GM20000 (cell line): Measurements from ENCODE around the gene ANXA9.

Experiments used
- DNase-seq: peaks from one replicate; pipeline ENCODE4 v3.0.0; 2012; ENCODE audit warnings: low spot score
- TF ChIP-seq, protein P1 (sequence below): IDR thresholded peaks from 2 replicates; pipeline ENCODE4 v1.5.1; 2012; ENCODE audit warnings: mild to moderate bottlenecking, control low read depth; ENCODE audit errors: extremely low read depth, missing control alignments

Gene ANXA9

DNA sequence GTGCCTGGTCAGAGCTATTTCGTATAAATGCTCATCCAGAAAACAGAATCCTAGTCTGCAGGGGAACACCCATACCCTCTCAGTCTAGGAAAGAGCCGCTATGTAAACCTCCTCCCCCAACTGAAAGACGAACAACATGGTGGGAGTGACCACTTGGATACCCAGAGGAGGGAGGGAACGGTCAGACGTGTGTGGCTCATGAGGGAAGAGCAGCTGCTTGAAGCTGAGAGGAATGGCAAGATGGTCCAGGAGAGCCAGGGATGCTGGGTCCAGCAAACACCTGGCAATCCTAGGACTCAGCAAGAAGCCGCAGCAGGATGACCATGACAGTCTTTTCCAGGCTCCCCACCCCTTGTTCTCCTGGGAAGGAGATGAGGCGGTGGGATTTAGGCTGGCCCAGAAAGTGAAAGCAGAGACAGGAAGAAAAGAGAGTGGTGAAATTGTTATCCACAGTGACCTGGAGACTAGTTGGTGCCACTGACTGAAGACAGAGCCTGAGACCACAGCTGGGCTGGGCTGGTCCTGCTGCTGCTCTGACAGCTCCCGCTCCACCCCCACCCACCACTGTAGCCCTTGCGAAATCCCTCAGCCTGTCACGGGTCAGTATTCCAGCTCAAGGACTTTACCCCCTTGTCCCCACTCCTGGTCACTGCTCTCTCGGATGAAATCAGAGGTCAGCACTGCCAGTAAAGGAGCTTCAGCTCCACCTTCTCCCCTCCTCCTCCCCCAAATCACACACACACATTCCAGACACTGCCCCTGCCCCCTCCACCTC, 11.1 kb upstream of the ANXA9 start:
- TF ChIP-seq, protein P1, sequence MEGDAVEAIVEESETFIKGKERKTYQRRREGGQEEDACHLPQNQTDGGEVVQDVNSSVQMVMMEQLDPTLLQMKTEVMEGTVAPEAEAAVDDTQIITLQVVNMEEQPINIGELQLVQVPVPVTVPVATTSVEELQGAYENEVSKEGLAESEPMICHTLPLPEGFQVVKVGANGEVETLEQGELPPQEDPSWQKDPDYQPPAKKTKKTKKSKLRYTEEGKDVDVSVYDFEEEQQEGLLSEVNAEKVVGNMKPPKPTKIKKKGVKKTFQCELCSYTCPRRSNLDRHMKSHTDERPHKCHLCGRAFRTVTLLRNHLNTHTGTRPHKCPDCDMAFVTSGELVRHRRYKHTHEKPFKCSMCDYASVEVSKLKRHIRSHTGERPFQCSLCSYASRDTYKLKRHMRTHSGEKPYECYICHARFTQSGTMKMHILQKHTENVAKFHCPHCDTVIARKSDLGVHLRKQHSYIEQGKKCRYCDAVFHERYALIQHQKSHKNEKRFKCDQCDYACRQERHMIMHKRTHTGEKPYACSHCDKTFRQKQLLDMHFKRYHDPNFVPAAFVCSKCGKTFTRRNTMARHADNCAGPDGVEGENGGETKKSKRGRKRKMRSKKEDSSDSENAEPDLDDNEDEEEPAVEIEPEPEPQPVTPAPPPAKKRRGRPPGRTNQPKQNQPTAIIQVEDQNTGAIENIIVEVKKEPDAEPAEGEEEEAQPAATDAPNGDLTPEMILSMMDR: no peak
- DNase-seq: no peak

DNA sequence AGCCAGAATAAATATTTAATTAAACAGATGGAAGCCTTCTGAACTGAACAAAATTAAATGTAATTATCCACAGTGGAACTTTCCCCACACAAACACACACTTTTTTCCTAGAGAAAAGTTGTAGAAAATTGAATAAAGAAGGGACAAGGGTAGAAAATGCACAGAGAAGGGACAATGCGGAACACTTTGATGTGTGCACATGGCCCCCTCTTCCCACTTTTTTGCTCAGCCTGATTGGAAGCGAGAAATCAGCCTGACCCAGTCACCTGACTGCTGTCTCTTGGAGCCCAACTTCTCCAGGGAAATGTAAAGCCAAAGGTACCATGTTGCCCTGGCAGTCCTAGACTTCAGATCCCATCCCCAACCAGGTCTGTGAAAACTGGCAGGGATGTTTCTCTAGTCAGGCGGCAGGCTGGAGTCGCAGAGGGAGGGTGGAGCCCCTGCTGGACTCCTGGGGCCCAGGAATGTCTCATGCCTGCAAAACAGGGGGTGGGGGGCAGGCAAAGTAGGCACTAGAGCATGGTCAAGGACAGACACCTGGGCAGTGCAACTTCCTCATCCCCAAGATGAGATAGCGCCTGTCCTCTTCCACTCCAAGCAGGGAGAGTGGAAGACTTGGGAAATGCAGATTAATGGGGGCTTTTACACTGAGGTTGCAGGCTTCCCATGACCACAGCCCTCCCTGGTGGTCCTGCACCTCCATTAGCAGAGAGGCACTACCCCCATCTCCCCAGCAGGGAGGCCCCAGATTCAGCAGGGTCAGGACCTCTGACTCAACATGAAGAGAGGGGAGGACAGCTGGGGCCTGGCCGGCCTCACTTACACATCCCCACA, 10.3 kb upstream of the ANXA9 start:
- TF ChIP-seq, protein P1: no peak
- no peak for DNase-seq

DNA sequence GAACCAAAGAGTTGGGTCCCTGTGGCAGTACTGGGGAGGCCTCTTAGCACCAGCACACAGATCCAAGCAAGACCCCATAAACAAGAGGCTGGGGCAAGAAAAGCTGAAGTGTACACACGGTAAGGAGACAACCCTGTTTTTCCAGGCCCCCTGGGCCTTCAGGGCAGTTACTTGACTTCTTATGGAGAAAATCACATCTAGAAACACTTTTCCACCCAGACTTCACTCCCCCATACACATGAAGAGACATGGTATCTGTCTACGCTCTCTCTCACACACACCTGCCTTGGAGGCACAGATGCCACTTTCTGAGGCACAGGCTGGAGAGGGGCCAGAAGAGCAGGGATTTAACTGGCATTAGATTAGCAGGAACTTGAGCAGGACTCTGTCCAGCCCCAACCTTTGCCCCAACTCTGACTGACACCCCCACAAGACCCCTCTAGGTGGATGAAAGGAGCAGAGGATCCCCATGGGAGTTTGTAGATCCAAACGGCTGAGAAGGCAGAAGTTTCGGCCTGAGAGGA, 9.6 kb upstream of the ANXA9 start:
- no peak for DNase-seq
- TF ChIP-seq, protein P1: no peak

DNA sequence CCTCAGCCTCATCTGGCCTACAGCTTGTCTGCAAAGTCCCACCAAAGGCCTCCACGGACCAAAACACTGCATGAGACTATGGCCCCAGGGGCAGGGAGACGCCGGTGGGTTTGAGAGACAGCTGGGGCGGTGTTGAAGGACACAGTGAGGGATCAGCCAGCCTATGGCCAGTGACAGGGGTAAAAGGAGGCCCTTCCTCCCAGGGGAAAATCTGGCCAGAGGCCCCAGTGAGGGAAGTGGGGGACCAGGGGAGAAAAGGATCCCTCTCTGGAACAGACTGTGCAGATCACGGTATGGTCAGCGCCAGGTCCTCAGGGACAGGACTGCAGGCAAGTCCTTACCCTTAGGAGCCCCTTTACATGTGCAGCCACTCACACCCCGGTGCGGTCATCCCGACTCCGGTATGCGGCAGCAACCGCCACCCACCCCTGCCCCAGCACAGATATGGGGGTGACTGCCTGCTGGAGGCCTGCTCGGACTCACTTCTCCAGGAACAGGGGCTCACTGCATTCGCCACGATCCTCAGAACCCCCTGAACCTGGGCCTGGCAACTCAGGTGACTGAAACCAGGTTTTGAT, 8.7 kb upstream of the ANXA9 start:
- TF ChIP-seq, protein P1: no peak
- no peak for DNase-seq

DNA sequence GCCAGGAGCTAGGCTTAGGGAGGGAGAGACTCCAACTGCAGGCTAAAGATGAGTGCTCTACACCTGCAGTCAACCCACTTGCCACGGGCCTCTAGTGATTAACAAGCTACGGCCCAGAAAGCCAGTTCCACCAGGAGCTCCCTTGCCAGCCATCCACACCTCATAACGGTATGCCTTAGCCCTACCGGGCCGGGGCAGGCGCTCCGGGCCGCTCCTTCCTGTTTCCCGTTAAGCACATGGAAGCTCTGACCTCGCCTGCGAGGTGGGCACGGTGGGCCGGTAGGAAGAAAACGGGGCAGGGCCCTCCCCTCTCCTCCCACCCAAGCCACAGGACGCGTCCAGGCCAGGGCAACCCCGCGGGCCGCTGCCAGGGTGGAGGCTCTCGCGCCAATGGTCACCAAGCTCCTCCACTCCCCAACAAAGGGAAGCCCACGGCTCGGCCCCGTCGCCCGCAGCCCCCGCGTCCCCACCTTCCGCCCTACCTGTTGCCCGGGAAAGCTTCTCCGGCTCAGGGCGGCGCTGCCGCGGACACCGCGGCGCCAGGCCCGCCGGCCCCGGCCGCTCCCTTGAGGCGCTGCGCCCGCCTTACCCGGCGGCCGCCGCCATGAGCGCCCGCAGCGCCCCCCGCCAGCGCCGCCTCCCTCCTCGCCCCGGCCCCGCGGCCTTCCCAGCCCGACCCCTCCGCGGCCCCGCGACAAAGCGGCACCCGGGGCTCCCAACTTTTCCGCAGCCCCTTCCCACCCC, 8.1 kb upstream of the ANXA9 start:
- TF ChIP-seq, protein P1: no peak
- peak; percentile 81 for DNase-seq

DNA sequence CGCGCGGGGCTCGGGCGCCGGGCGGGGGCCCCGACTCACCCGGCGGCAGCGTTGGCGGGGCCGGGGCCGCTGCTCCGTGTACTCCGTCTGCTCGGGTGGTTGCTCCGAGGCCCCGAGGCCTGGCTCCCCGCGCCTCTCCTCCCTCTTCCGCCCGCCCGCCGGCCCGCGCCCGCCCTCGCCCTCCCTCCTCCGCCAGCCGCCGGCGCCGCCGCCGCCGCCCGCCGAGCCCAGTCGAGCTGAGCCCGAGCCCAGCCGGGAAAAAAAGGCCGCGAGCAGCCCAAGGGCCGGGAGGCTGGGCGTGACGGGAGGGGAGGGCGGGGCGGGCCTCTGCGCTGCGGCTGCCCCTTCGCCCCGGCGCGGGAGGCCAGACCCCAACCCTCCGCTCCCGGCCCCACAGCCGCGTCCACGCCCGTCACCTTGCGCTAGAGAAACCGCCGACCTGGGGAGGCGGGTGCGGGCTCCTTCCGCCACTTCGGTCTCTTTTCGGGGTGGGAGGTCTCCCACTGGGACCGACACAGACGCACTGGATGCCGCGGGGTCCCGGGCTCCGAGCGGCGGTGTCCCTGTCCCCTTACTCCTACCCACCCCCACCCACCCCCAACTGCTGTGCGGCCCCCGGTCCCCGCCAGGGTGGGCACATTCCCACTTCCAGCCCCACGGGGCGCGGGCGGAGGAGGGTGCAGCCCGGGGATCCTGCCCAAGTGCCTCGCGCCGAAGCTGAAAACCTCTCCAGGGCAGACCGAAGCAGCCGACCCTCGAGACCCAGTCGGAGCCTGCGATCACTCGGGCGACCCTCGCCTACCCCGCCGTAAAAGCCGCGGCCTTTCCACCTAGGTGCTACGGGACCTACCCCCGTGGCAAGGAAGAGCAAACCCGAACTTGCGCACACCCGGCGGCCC, 7.3 kb upstream of the ANXA9 start, which contains the start of gene CERS2:
CERS2 (minus strand) TSS at position 256 of the 899 bp plus-strand sequence. CDS start 5,745 bp downstream, outside the sequence.
- TF ChIP-seq, protein P1: no peak
- peak; percentile 92 for DNase-seq
